Measurements from ENCODE around the gene MYRFL.

DNA sequence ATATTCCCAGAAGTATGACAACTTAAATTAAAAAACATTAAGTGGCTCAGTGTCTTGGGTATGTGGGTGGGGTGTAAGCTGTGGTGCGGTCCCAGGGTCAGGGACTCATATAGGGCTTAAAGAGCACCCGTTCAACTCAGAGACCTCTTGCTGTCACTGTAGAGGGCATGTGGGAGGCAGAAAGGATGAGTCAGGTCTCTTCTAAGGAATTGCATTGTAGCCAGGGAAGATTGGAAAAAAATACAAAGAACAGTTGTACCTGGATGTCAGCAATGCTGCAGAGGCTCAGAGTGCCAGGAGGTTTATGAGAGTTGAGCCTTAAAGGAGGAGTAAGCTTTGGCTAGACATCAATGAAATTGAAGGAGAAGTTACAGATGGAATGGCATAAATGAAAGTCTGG, 104.1 kb downstream of the MYRFL start:
- TF ChIP-seq, protein P1, sequence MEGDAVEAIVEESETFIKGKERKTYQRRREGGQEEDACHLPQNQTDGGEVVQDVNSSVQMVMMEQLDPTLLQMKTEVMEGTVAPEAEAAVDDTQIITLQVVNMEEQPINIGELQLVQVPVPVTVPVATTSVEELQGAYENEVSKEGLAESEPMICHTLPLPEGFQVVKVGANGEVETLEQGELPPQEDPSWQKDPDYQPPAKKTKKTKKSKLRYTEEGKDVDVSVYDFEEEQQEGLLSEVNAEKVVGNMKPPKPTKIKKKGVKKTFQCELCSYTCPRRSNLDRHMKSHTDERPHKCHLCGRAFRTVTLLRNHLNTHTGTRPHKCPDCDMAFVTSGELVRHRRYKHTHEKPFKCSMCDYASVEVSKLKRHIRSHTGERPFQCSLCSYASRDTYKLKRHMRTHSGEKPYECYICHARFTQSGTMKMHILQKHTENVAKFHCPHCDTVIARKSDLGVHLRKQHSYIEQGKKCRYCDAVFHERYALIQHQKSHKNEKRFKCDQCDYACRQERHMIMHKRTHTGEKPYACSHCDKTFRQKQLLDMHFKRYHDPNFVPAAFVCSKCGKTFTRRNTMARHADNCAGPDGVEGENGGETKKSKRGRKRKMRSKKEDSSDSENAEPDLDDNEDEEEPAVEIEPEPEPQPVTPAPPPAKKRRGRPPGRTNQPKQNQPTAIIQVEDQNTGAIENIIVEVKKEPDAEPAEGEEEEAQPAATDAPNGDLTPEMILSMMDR (IDR thresholded peaks at IDR 0.05; ENCODE audit: low read depth, low read length) = no peak
- no peak for TF ChIP-seq EZH2phosphoT487 (IDR thresholded peaks at IDR 0.05; ENCODE audit: low read depth)

All from OCI-LY3 (cell line).